Aorta (tissue), 5 donors: ENCODE results near the gene PPP1R8. TPM values are rescaled to one million over a fixed set of nuclear protein-coding genes. Genes with fewer than 3 reads are reported as not detected.

Experiments used
- ATAC-seq: fragments of 200-7000 bp; cut with Tn5 transposase; one replicate; pipeline ENCODE4 v1.9.1; 2022; ENCODE audit warnings: moderate library complexity; ENCODE audit not compliant: low FRiP score
- DNase-seq, 2 donors: peaks; one replicate each; pipeline ENCODE4 v3.0.0-alpha.2; 2020
- H3K27ac ChIP-seq, 2 donors: one replicate each; pipeline ENCODE4 v1.5.1; 2013; ENCODE audit warnings: low read length in 2 of 2, mild to moderate bottlenecking in 2 of 2, moderate library complexity in 2 of 2, control low read depth in 1 of 2, inconsistent platforms in 1 of 2, low read depth in 1 of 2
- H3K27me3 ChIP-seq, 2 donors: one replicate each; pipeline ENCODE4 v1.6.1; 2013; ENCODE audit warnings: control low read depth in 1 of 2, low read length in 1 of 2, mild to moderate bottlenecking in 1 of 2, moderate library complexity in 1 of 2; ENCODE audit not compliant: insufficient read depth in 2 of 2, control insufficient read depth in 1 of 2
- H3K36me3 ChIP-seq, 2 donors: one replicate each; pipeline ENCODE4 v1.6.1; 2013; ENCODE audit warnings: control low read depth in 1 of 2, low read length in 1 of 2, mild to moderate bottlenecking in 1 of 2; ENCODE audit not compliant: insufficient read depth in 2 of 2, control insufficient read depth in 1 of 2
- H3K4me1 ChIP-seq, 2 donors: one replicate each; pipeline ENCODE4 v1.6.1; 2013; ENCODE audit warnings: low read length in 2 of 2, control low read depth in 1 of 2, mild to moderate bottlenecking in 1 of 2, moderate library complexity in 1 of 2; ENCODE audit not compliant: insufficient read depth in 2 of 2, control insufficient read depth in 1 of 2
- H3K4me3 ChIP-seq, 2 donors: one replicate each; pipeline ENCODE4 v1.5.1; 2013; ENCODE audit warnings: low read length in 2 of 2, control low read depth in 1 of 2, mild to moderate bottlenecking in 1 of 2
- H3K9me3 ChIP-seq: one replicate; pipeline ENCODE4 v1.6.1; 2013; ENCODE audit warnings: mild to moderate bottlenecking, low read length; ENCODE audit not compliant: control insufficient read depth
- WGBS, 2 donors: extraction: QIAGEN DNeasy Blood & Tissue Kit; methylation state at CpG; one replicate each; pipeline ENCODE4 v1.1.7; 2013; 5-methylcytosine and 5-hydroxymethylcytosine counted together
- intact Hi-C, 2 donors: fragments of 100-400 bp; cut with DNase I; formaldehyde crosslinking; loops; one replicate each; pipeline versions ENCODE4 v1.14.2 to v1.15.0; 2022
- polyA plus RNA-seq, 2 donors: library from polyadenylated mRNA; stranded (reverse); fragments of 200-250 nt; gene quantifications; one replicate each; pipeline ENCODE4 v1.2.3, GENCODE V29; 2013
- total RNA-seq, 2 donors: library from RNA; stranded (reverse); fragmentation: NEBNext Ultra II Directional; extraction: Animal tissue kit (Norgen Biotek cat#: 25700); gene quantifications; one replicate each; pipeline ENCODE4 v1.2.1, GENCODE V29; 2021
- donor health status: healthy with polysubstance abuse.
- donor health status: Bipolar disorder and iron deficiency.
- donor health status: DM: no; HTN: no; CAD: no.
- donor health status: DM: no; HTN: no; CAD: no.
- donor health status: DM: yes; HTN: yes; CAD: no.

The PPP1R8 gene
- total and polyA plus RNA-seq, 4 donors = 22.3 to 32.0 (median 29.2) TPM

- no peak for DNase-seq
- no peaks in the 10 kb centered on the region for H3K4me1 ChIP-seq
- H3K27ac ChIP-seq = no peak overlapping the region
Observed at GRCh38 chr1:27889506-27889905, 58.9 kb downstream of the PPP1R8 start.

GRCh38 chr1:27891196-27891889, 60.8 kb downstream of the PPP1R8 start:
- no peaks in the 10 kb centered on the region for H3K27me3 ChIP-seq
- H3K27ac ChIP-seq = no peak overlapping the region
- H3K9me3 ChIP-seq = no peaks in the 10 kb centered on the region
- no peaks in the 10 kb centered on the region for H3K4me1 ChIP-seq
- DNase-seq = no peak
- WGBS, 2 donors = 74 to 76% methylated on average over 7 of the region's 7 CpGs
- intact Hi-C loops = no loop called here
- H3K4me3 ChIP-seq = no peak overlapping the region
- peak; percentile 27 for ATAC-seq
- peaks cover 11% of the 10 kb centered on the region in 2 donors for H3K36me3 ChIP-seq

More at GRCh38 chr1:27889506-27889905, 58.9 kb downstream of the PPP1R8 start:
- Histone ChIP-seq H3K36me3 (peaks cover 9% of the 10 kb centered on the region in 2 donors), H3K4me3 (no peak overlapping the region), H3K9me3 (no peaks in the 10 kb centered on the region), H3K27me3 (no peaks in the 10 kb centered on the region)
- intact Hi-C loops = no loop called here
- WGBS, 2 donors = 86 to 87% methylated on average over 3 of the region's 3 CpGs
- ATAC-seq = no peak

- no peak for ATAC-seq
Observed at GRCh38 chr1:27894521-27894920, 63.9 kb downstream of the PPP1R8 start.

More at GRCh38 chr1:27894521-27894920, 63.9 kb downstream of the PPP1R8 start:
- Histone ChIP-seq H3K36me3 (peaks cover 11 to 15% of the 10 kb centered on the region in 2 donors), H3K27ac (no peak overlapping the region), H3K4me3 (no peak overlapping the region), H3K4me1 (no peaks in the 10 kb centered on the region), H3K9me3 (no peaks in the 10 kb centered on the region), H3K27me3 (no peaks in the 10 kb centered on the region)
- WGBS, 2 donors = 72% methylated on average over 3 of the region's 3 CpGs
- intact Hi-C loops = no loop called here
- DNase-seq = no peak

Other genes starting within 250 kb of the PPP1R8 start
- gene AHDC1, start 226.6 kb upstream of the PPP1R8 start, total RNA-seq = 10 to 100 TPM; 63.5 to 89.1 TPM
- gene AHDC1, start 226.6 kb upstream of the PPP1R8 start, polyA plus RNA-seq = 10 to 100 TPM in 1 of 2 donors, 1 to 10 TPM in 1; 7.8 to 23.9 TPM
- 10 to 100 TPM; 12.1 to 21.7 TPM for gene FGR, start 195.6 kb upstream of the PPP1R8 start, total RNA-seq
- 10 to 100 TPM in 1 of 2 donors, 1 to 10 TPM in 1; 2.8 to 12.1 TPM for gene FGR, start 195.6 kb upstream of the PPP1R8 start, polyA plus RNA-seq
- 100 to 1,000 TPM; 116 to 143 TPM for gene IFI6, start 158.6 kb upstream of the PPP1R8 start, total RNA-seq
- 100 to 1,000 TPM in 1 of 2 donors, 10 to 100 TPM in 1; 85.3 to 170 TPM for gene IFI6, start 158.6 kb upstream of the PPP1R8 start, polyA plus RNA-seq
- gene FAM76A, start 104.8 kb upstream of the PPP1R8 start, total RNA-seq = 10 to 100 TPM; 14.4 to 18.9 TPM
- gene FAM76A, start 104.8 kb upstream of the PPP1R8 start, polyA plus RNA-seq = 1 to 10 TPM; 5.9 to 8.0 TPM
- gene STX12, start 57.6 kb upstream of the PPP1R8 start, total RNA-seq = 10 to 100 TPM; 70.0 to 81.4 TPM
- 10 to 100 TPM; 37.6 to 43.3 TPM for gene STX12, start 57.6 kb upstream of the PPP1R8 start, polyA plus RNA-seq
- 10 to 100 TPM; 30.7 to 36.1 TPM for gene THEMIS2, start 41.8 kb downstream of the PPP1R8 start, total RNA-seq
- 10 to 100 TPM in 1 of 2 donors, 1 to 10 TPM in 1; 5.3 to 21.7 TPM for gene THEMIS2, start 41.8 kb downstream of the PPP1R8 start, polyA plus RNA-seq
- gene RPA2, start 83.8 kb downstream of the PPP1R8 start, total RNA-seq = 10 to 100 TPM; 22.2 to 22.6 TPM
- gene RPA2, start 83.8 kb downstream of the PPP1R8 start, polyA plus RNA-seq = 10 to 100 TPM; 22.4 to 28.5 TPM
- under 1 TPM in 1 of 2 donors, not detected in 1; 0.49 TPM for gene SMPDL3B, start 104.2 kb downstream of the PPP1R8 start, total RNA-seq
- 1 to 10 TPM in 1 of 2 donors, not detected in 1; 3.0 TPM for gene SMPDL3B, start 104.2 kb downstream of the PPP1R8 start, polyA plus RNA-seq
- gene XKR8, start 129.2 kb downstream of the PPP1R8 start, total RNA-seq = 1 to 10 TPM; 6.8 to 7.8 TPM
- 1 to 10 TPM; 4.3 to 7.5 TPM for gene XKR8, start 129.2 kb downstream of the PPP1R8 start, polyA plus RNA-seq